Activated CD4-positive, alpha-beta memory T cell treated with anti-CD3 and anti-CD28 coated beads for 36 hours (primary cell): ENCODE data around the gene ARID2. TPM values are rescaled to one million over a fixed set of nuclear protein-coding genes. Genes with fewer than 3 reads are reported as not detected.

Source experiments
- CTCF ChIA-PET: fragments of 350-600 bp; sonication (Branson Sonifier 250); formaldehyde crosslinking; loops from one replicate; lab custom pipeline; 2021; ENCODE audit warnings: antibody characterized with exemption, inconsistent platforms; lab: Charles Lee
- POLR2A ChIA-PET: fragments of 350-600 bp; sonication (Branson Sonifier 250); formaldehyde crosslinking; loops from one replicate; lab custom pipeline; 2021; ENCODE audit warnings: antibody characterized with exemption; lab: Charles Lee
- DNase-seq: peaks from one replicate; pipeline ENCODE4 v3.0.0-alpha.2; 2020
- H3K27ac Mint-ChIP-seq: one replicate; pipeline ENCODE4 v1.8.0; 2021; ENCODE audit warnings: mixed read lengths
- H3K27me3 Mint-ChIP-seq: one replicate; pipeline ENCODE4 v1.8.0; 2021; ENCODE audit warnings: mixed read lengths
- H3K36me3 Mint-ChIP-seq: one replicate; pipeline ENCODE4 v1.8.0; 2021; ENCODE audit warnings: mixed read lengths
- H3K4me1 Mint-ChIP-seq: one replicate; pipeline ENCODE4 v1.8.0; 2021; ENCODE audit warnings: low read depth, mixed read lengths
- H3K4me3 Mint-ChIP-seq: one replicate; pipeline ENCODE4 v1.8.0; 2021; ENCODE audit warnings: mild to moderate bottlenecking, mixed read lengths
- H3K9me3 Mint-ChIP-seq: one replicate; pipeline ENCODE4 v1.8.0; 2021; ENCODE audit warnings: mixed read lengths
- intact Hi-C: fragments of 100-400 bp; cut with micrococcal nuclease; formaldehyde crosslinking; loops from one replicate; pipeline ENCODE4 v1.15.1; 2023
- total RNA-seq, 2 experiments: library from RNA; stranded (reverse); gene quantifications; one replicate each; pipeline ENCODE4 v1.2.3, GENCODE V29; 2021

The ARID2 gene
- total RNA-seq, 2 experiments from 2014 or later, result 25.5 to 28.2 TPM

GRCh38 chr12:45913631-45914030, 184.1 kb downstream of the ARID2 start:
- H3K27ac Mint-ChIP-seq, result no peak overlapping the region
- H3K4me3 Mint-ChIP-seq, result no peak overlapping the region
- DNase-seq, result no peak
- peaks cover 6% of the 10 kb centered on the region for H3K36me3 Mint-ChIP-seq
- no peaks in the 10 kb centered on the region for H3K9me3 Mint-ChIP-seq
- H3K27me3 Mint-ChIP-seq, result no peaks in the 10 kb centered on the region
- no peaks in the 10 kb centered on the region for H3K4me1 Mint-ChIP-seq
- CTCF ChIA-PET, result no interaction called here
- POLR2A ChIA-PET, result no interaction called here
- intact Hi-C loops, result no loop called here

DNA sequence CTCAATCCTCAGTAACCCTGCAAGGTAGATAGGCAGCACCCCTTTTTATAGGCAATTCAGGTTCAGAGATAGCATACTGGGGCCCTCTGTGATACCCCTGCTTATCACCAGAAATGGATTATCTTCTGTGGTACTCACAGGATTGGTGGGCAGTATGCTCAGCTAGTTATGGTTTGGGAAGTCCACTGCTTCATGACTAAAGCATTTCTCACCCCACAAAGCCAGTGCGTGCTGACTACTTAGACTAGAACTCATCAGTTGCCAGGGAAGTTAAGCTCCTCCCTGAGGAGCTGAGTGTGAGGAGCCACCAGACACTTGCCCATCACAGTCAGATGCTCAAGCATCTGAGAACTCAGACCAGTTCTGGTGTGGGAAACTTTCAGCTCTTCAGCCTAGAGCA, 184.6 kb downstream of the ARID2 start:
- no peak overlapping the region for H3K4me3 Mint-ChIP-seq
- no peaks in the 10 kb centered on the region for H3K9me3 Mint-ChIP-seq
- no peak for DNase-seq
- H3K27me3 Mint-ChIP-seq, result no peaks in the 10 kb centered on the region
- H3K4me1 Mint-ChIP-seq, result no peaks in the 10 kb centered on the region
- no peak overlapping the region for H3K27ac Mint-ChIP-seq
- POLR2A ChIA-PET, result no interaction called here
- CTCF ChIA-PET, result no interaction called here
- H3K36me3 Mint-ChIP-seq, result peaks cover 6% of the 10 kb centered on the region
- intact Hi-C loops, result no loop called here

- H3K4me1 Mint-ChIP-seq, result no peaks in the 10 kb centered on the region
- intact Hi-C loops, result no loop called here
- no peak for DNase-seq
- no peaks in the 10 kb centered on the region for H3K27me3 Mint-ChIP-seq
- ChIA-PET POLR2A (no interaction called here), CTCF (no interaction called here)
- H3K36me3 Mint-ChIP-seq, result peaks cover 13% of the 10 kb centered on the region
- no peak overlapping the region for H3K4me3 Mint-ChIP-seq
- no peak overlapping the region for H3K27ac Mint-ChIP-seq
- H3K9me3 Mint-ChIP-seq, result no peaks in the 10 kb centered on the region
These were observed 185.9 kb downstream of the ARID2 start for GRCh38 chr12:45915405-45915804.

- no peak overlapping the region for H3K4me3 Mint-ChIP-seq
- H3K9me3 Mint-ChIP-seq, result no peaks in the 10 kb centered on the region
- intact Hi-C loops, result no loop called here
- ChIA-PET CTCF (no interaction called here), POLR2A (no interaction called here)
- no peak overlapping the region for H3K27ac Mint-ChIP-seq
- peaks cover 24% of the 10 kb centered on the region for H3K36me3 Mint-ChIP-seq
- no peak for DNase-seq
- H3K27me3 Mint-ChIP-seq, result no peaks in the 10 kb centered on the region
- no peaks in the 10 kb centered on the region for H3K4me1 Mint-ChIP-seq
These were observed 189.3 kb downstream of the ARID2 start for GRCh38 chr12:45918818-45919217.

GRCh38 chr12:45928309-45928708, 198.8 kb downstream of the ARID2 start:
- intact Hi-C loops, result no loop called here
- Mint-ChIP-seq H3K36me3 (peaks cover 34% of the 10 kb centered on the region), H3K9me3 (no peaks in the 10 kb centered on the region), H3K27ac (peak overlapping the region; percentile 53), H3K4me1 (peaks cover 4% of the 10 kb centered on the region), H3K4me3 (no peak overlapping the region), H3K27me3 (no peaks in the 10 kb centered on the region)
- CTCF ChIA-PET, result interaction anchor here (0.6 kb wide), 1 partner anchor 75 kb away, joined by 4 read pairs; no protein-coding TSS in a partner anchor
- no peak for DNase-seq
- POLR2A ChIA-PET, result no interaction called here

DNA sequence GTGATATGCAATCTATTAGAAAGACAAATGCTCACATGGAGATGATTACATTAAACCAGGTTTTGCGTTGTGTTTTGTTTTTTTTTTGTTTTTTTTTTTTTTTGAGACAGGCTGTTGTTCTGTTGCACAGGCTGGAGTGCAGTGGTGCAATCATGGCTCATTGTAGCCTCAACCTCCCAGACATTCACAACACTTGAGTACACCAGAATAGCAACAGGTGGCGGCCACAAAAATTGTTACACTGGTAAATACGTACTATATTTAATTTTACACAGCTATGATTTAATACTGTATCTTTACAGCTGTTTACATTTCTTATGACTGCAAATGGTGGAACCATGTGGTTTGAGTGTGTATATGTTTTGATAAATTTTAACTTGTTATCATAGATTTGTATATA, 200.9 kb downstream of the ARID2 start:
- Mint-ChIP-seq H3K27ac (no peak overlapping the region), H3K4me1 (peaks cover 9% of the 10 kb centered on the region), H3K27me3 (no peaks in the 10 kb centered on the region), H3K4me3 (no peak overlapping the region), H3K9me3 (no peaks in the 10 kb centered on the region), H3K36me3 (peaks cover 32% of the 10 kb centered on the region)
- intact Hi-C loops, result no loop called here
- POLR2A ChIA-PET, result no interaction called here
- CTCF ChIA-PET, result interaction anchor here (1.4 kb wide), 1 partner anchor 386 kb away, joined by 3 read pairs; no protein-coding TSS in a partner anchor
- DNase-seq, result no peak

DNA sequence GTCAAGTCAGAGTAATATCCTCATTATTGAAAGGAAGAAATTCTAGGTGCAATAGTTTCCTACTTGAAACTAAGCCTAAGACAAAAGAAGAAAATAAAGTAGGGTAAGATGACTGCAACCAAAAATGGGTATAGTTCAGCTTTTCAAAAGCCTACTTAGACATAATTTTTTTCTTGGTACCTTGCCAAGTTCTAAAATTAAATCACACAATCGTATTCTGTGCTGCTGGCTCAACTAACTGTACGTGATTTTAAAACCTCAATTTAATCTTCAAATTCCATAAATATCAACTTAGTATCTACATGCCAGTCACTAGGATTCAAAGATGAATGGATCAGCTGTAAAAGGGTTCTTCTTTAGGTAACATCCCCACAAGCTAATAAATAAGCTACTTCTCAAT, 204.0 kb downstream of the ARID2 start:
- Mint-ChIP-seq H3K4me1 (peaks cover 12% of the 10 kb centered on the region), H3K27ac (no peak overlapping the region), H3K36me3 (peaks cover 20% of the 10 kb centered on the region), H3K4me3 (no peak overlapping the region), H3K9me3 (no peaks in the 10 kb centered on the region), H3K27me3 (no peaks in the 10 kb centered on the region)
- intact Hi-C loops, result no loop called here
- no peak for DNase-seq
- ChIA-PET POLR2A (no interaction called here), CTCF (interaction anchor here (1.5 kb wide), 1 partner anchor 390 kb away, joined by 4 read pairs; no protein-coding TSS in a partner anchor)

DNA sequence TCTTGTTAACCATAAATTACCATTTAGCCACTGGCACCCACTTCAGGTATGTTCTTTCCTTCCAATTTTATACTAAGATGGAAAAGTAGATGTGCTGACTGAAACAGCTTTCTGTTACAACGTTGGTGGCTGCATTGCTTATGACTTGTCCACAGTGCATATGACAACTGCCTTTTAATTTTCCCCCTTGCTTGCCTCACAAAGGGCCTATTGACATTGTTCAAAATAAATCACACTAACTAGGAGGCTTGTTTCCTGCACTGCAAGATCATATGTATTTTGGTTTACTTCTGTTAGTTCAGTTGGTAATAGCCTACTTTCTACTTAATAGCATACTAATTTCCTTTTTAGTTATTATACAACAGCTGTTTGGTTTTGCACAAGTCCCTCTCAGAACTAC, 205.4 kb downstream of the ARID2 start:
- H3K27ac Mint-ChIP-seq, result peak overlapping the region; percentile 28
- H3K4me1 Mint-ChIP-seq, result peaks cover 12% of the 10 kb centered on the region
- ChIA-PET CTCF (interaction anchor here (1.1 to 1.2 kb wide), 2 partner anchors 56 to 205 kb away, joined by 3 read pairs; partner anchors contain the start of gene ARID2), POLR2A (no interaction called here)
- no peaks in the 10 kb centered on the region for H3K9me3 Mint-ChIP-seq
- H3K36me3 Mint-ChIP-seq, result peaks cover 21% of the 10 kb centered on the region
- intact Hi-C loops, result no loop called here
- H3K27me3 Mint-ChIP-seq, result no peaks in the 10 kb centered on the region
- no peak overlapping the region for H3K4me3 Mint-ChIP-seq
- DNase-seq, result no peak

DNA sequence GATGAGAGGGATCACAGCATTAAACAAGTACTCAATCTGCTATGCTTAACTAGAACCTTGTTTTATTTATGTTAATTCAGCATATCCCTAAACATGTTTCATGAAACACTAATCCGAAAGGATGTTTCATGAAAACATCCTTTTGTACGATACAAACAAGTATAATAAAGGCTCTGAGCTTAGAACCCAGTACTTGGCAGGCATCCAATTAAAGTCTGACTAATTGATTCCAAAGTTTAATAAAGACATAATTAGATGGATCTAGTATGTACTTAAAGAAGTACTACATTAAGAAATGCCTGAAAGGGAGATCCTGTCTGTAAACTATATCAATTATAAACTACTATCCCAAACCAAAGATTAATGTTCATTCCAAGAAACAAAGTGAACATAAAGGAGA, 209.1 kb downstream of the ARID2 start:
- POLR2A ChIA-PET, result no interaction called here
- Mint-ChIP-seq H3K4me3 (no peak overlapping the region), H3K36me3 (peaks cover 41% of the 10 kb centered on the region)

GRCh38 chr12:45939759-45940158, 210.3 kb downstream of the ARID2 start:
- CTCF ChIA-PET, result interaction anchor here (1.0 kb wide), 1 partner anchor 13 kb away, joined by 3 read pairs; no protein-coding TSS in a partner anchor

More for the DNA sequence above, 209.1 kb downstream of the ARID2 start:
- no peak for DNase-seq
- Mint-ChIP-seq H3K9me3 (no peaks in the 10 kb centered on the region), H3K4me1 (peaks cover 12% of the 10 kb centered on the region), H3K27ac (no peak overlapping the region), H3K27me3 (no peaks in the 10 kb centered on the region)
- CTCF ChIA-PET, result no interaction called here
- intact Hi-C loops, result no loop called here

GRCh38 chr12:45944771-45945170, 215.3 kb downstream of the ARID2 start:
- no peaks in the 10 kb centered on the region for H3K27me3 Mint-ChIP-seq
- peaks cover 63% of the 10 kb centered on the region for H3K36me3 Mint-ChIP-seq
- DNase-seq, result no peak
- no peak overlapping the region for H3K27ac Mint-ChIP-seq
- ChIA-PET CTCF (no interaction called here), POLR2A (no interaction called here)
- no peaks in the 10 kb centered on the region for H3K9me3 Mint-ChIP-seq
- H3K4me3 Mint-ChIP-seq, result no peak overlapping the region
- intact Hi-C loops, result no loop called here
- peaks cover 4% of the 10 kb centered on the region for H3K4me1 Mint-ChIP-seq

More at GRCh38 chr12:45939759-45940158, 210.3 kb downstream of the ARID2 start:
- POLR2A ChIA-PET, result no interaction called here
- Mint-ChIP-seq H3K4me3 (no peak overlapping the region), H3K27ac (no peak overlapping the region), H3K4me1 (peaks cover 10% of the 10 kb centered on the region), H3K9me3 (no peaks in the 10 kb centered on the region), H3K36me3 (peaks cover 48% of the 10 kb centered on the region), H3K27me3 (no peaks in the 10 kb centered on the region)
- DNase-seq, result no peak
- intact Hi-C loops, result no loop called here

- H3K9me3 Mint-ChIP-seq, result no peaks in the 10 kb centered on the region
- no peak overlapping the region for H3K4me3 Mint-ChIP-seq
- DNase-seq, result no peak
- H3K27me3 Mint-ChIP-seq, result no peaks in the 10 kb centered on the region
- peaks cover 4% of the 10 kb centered on the region for H3K4me1 Mint-ChIP-seq
- CTCF ChIA-PET, result no interaction called here
- POLR2A ChIA-PET, result no interaction called here
- peaks cover 57% of the 10 kb centered on the region for H3K36me3 Mint-ChIP-seq
- intact Hi-C loops, result no loop called here
- H3K27ac Mint-ChIP-seq, result no peak overlapping the region
These were observed 216.9 kb downstream of the ARID2 start for GRCh38 chr12:45946435-45946834.

DNA sequence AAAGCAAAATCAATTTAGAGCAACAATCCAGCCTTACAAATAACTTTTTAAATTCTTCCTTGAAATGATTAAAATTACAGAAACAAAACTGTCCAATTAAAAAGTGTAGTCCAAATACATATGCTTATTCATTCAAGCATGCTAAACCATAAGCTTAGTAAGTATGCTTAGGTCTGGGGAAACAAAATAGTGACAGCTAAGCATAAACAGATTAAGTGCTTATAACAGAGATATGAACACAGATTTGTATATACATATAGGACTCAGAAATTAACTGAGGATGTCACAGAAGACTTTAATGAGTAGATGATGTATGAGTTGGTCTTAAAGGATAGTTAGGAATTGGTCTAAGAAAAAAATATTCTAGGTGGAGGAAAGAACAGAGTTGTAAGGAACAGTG, 219.0 kb downstream of the ARID2 start:
- peaks cover 43% of the 10 kb centered on the region for H3K36me3 Mint-ChIP-seq
- H3K9me3 Mint-ChIP-seq, result no peaks in the 10 kb centered on the region
- H3K4me3 Mint-ChIP-seq, result no peak overlapping the region
- no peaks in the 10 kb centered on the region for H3K27me3 Mint-ChIP-seq
- intact Hi-C loops, result no loop called here
- ChIA-PET POLR2A (no interaction called here), CTCF (no interaction called here)
- no peak overlapping the region for H3K27ac Mint-ChIP-seq
- peaks cover 4% of the 10 kb centered on the region for H3K4me1 Mint-ChIP-seq
- DNase-seq, result no peak
